ENCODE measurements around the gene LZTR1.
A peak's percentile ranks its signal among the peaks of the same experiment; 100 is the strongest.
"Not testable (repeated sequence)": the region's sequence is repeated elsewhere in the genome, so short reads cannot be mapped to it uniquely, and the experiment has no call there.

The LZTR1 gene

GRCh38 chr22:20997536-20998257 is 15.6 kb downstream of the LZTR1 start:
- DNase-seq, result no peak

DNA sequence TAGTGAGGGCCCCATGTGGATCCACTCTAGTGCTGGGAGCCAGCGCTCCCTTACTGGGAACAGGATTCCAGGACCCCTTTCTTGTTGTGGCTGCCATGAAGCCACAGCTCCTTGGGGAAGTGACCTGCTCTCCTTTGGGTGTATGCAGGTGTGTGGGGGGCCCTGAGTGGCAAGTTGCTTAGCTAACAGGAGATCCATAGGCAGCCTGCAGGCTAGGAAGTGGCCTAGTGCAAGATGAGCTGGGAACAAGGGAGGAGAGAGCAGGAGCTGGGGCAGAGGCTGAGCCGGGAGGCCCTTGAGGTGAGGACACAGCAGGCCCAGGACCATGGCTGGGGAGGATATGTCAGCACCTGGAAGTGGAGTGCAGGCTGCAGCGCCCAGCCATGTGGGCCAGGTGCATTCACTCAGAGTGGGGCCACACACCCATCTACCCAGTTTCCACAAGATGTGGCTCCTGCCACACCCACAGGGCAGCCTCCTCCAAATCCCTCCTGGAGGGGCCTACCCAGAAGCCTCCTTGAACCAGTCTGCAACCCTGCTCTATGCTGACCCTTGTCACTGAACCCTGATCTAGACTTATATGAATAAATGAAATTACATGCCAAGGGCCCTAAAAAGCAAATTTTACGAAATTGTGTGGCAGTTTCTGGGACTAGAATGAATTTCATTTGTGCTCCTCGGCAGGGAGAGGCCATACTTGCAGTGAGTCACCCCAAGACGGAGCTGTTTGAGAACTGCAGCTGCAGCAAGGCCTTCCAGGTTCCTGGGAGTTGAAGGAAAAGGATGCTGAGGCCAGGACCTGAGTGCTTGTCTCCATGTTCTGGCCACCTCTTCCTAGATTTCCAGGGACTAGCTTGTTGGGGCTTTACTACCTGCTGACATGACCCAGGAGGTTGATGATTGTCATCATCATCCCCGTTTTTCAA is 16.6 kb downstream of the LZTR1 start:
- DNase-seq, result no peak

GRCh38 chr22:20999350-21000206 is 17.5 kb downstream of the LZTR1 start:
- no peak for DNase-seq

DNA sequence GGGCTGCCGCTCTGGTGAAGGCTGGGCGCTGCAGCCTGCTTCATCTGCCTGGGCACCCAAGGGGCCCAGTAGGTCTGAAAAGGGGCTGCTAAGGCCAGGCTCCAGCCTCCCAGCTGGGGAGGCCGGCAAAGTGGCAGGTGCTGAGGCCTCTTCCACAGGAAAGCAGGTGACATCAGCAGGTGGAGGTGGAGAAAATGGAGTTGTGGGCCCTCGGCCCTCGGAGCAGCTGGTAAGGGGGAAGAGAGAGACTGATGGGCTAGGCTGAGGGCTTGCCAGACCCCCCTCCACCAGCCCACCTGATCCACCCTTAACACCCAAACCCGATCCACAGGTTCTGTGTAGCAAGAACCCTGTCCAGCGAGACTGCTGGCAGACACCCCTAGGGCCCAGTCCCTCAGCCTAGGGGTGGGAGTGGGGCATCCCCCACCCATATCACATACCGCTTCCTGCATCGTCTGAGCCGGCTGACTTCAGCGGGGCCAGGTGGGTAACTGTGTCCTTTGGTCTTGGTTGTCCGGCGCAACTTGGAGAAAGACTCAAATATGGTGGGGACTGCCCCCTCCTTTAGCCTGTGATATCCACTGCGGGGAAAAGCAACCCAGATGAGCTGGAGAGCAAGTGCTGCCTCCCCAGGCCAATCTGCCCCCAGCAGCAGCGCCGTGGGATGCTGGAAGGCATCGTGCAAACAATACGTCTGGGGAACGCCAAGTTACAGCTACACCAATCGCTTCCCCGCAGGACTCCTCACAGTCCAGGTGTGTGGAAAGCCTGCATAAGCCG is 18.3 kb downstream of the LZTR1 start:
- no peak for DNase-seq

GRCh38 chr22:21000987-21001600 is 19.0 kb downstream of the LZTR1 start:
- DNase-seq, result no peak

DNA sequence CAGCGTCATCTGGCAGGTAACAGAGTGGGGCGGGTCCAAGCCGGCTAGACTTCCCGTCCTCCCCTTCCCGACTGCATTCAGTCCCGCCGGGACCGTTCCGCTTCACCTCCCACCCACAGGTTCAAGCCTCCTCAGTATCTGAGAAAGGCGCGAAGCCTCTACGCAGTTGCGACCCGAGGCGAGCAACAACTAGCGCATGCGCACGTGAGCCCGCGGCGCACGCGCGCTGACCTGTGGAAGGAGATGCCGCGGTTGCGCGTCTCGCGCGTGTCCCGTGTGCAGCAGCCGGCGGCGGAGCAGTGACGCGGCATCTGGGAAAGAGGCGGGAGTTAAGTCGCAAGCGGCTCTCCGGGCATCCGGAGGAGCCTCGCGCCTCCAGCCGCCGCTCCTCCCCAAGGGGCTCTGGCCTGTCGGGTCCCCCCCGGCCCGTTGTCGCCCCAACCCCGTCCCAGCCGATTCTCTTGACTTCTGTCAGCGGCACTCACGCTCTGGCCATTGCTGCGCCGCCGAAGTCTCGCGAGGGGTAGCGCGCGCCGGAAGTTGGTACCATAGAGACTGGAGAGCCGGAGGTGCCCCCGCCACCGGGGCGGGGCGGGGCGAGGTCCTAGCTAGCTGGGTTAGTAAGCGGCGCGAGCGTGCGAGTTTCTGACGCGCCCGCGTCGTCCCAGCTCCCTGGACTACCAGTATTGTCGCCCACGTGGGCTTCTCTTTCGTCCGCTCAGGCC is 19.7 kb downstream of the LZTR1 start, which contains the start of gene THAP7:
TSS of gene THAP7 (minus strand) at position 518 of the 725 bp plus-strand sequence. CDS start at position 311, 207 bp downstream.
- peak; percentile 90 to 95 for DNase-seq

- DNase-seq, result no peak
Observed at GRCh38 chr22:21003782-21004181, 21.7 kb downstream of the LZTR1 start.

DNA sequence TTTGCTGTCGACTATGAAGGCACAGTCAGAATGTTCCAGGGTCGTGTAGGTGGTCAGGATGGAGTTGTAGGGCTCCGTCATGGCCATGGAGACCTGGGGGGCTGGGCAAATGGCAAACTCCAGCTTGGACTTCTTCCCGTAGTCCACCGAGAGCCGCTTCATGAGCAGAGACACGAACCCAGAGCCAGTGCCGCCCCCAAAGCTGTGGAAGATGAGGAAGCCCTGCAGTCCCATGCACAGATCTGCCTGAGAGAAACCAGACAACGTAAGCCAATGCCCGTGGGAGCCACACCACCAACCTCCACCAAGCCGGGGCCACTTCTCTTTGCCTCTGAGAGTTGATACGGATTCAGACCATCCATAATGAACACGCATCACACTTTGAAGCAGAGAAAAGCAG is 27.1 kb downstream of the LZTR1 start:
- not testable (repeated sequence) for DNase-seq

- no peak for DNase-seq
Observed at GRCh38 chr22:21009638-21010425, 27.7 kb downstream of the LZTR1 start.

GRCh38 chr22:21010426-21011113 is 28.5 kb downstream of the LZTR1 start:
- DNase-seq, result no peak

DNA sequence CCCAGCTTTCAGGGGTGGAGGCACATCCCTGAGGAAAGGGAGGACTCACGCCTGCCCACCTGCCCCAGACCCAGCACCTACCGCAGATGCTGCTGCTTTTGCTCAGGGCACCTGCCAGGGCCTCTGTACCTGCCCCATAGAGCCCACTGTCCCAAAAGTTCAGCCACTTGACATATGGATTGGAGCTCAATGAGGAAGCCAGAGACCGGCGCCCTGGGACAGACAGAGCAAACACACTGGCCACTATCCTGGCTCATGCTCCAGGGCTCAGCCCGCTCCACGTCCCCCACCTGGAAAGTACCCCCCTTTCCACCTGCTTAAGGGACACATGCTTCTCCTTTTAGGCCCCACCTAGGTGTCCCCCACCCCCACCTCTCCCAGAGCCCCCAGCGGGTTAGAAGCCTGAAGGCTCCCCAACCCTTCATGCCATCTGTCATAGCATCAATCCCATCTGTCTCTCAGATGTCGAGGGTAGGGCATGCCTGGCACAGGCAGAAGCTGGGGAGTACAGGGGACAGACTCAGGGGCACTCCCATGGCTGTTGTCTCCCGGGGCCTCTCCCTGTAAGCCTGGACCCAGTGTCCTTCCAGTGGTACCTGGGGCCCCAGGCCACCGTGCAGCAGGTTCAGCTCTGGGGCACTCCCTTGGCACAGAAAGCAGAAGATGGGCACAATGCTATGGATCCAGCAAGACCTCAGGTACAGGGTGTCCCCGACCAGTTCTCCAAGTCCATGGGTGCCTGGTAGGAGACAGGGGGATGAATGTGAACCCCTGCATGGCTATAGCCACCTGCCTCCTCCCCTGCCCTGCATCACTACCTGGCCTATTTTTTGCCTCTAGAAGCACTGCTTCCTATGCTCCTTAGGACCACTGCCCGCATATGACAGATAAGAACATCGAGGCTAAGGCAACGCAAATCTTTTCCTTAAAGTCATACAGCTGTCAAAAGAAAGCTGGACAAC is 30.6 kb downstream of the LZTR1 start:
- DNase-seq, result no peak

DNA sequence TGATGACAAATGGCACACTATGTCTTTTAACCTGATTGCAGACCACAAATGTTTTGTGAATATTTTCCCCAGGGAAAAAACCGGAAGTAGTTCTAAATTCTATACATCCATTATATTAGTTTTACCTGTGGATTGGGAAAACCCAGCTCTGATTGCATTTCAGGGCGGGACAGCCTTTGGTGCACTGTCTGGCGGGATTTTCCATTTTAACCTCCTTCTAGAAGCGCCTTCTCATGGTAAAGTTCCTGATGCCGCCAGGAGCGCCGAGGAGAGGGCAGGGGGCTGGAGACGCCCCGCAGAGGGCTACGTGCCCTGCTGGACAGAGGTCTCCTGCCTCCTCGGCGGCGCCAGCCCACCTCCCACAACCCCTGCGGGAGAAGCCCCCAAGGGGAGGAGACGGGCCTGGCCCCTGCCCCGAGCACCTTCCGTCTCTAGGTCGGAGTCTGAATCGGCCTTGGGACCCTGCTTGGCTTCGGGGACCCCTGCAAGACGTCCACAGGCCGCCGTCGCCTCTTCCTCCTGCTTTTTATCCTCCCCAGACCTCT is 31.6 kb downstream of the LZTR1 start:
- no peak for DNase-seq

- DNase-seq, result peak; percentile 77
Observed at GRCh38 chr22:21014202-21014725, 32.2 kb downstream of the LZTR1 start.

- DNase-seq, result no peak
Observed at GRCh38 chr22:21014726-21015465, 32.8 kb downstream of the LZTR1 start, which contains the start of gene P2RX6. Gene P2RX6 (plus strand): TSS chr22:21015165. CDS start chr22:21015175, 10 bp downstream.

GRCh38 chr22:21015466-21016006 is 33.4 kb downstream of the LZTR1 start:
- no peak for DNase-seq

Data from hippocampal formation (tissue), 2 donors.